ENCODE data around the gene SERPINE2.

Gene SERPINE2, protein sequence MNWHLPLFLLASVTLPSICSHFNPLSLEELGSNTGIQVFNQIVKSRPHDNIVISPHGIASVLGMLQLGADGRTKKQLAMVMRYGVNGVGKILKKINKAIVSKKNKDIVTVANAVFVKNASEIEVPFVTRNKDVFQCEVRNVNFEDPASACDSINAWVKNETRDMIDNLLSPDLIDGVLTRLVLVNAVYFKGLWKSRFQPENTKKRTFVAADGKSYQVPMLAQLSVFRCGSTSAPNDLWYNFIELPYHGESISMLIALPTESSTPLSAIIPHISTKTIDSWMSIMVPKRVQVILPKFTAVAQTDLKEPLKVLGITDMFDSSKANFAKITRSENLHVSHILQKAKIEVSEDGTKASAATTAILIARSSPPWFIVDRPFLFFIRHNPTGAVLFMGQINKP

DNA sequence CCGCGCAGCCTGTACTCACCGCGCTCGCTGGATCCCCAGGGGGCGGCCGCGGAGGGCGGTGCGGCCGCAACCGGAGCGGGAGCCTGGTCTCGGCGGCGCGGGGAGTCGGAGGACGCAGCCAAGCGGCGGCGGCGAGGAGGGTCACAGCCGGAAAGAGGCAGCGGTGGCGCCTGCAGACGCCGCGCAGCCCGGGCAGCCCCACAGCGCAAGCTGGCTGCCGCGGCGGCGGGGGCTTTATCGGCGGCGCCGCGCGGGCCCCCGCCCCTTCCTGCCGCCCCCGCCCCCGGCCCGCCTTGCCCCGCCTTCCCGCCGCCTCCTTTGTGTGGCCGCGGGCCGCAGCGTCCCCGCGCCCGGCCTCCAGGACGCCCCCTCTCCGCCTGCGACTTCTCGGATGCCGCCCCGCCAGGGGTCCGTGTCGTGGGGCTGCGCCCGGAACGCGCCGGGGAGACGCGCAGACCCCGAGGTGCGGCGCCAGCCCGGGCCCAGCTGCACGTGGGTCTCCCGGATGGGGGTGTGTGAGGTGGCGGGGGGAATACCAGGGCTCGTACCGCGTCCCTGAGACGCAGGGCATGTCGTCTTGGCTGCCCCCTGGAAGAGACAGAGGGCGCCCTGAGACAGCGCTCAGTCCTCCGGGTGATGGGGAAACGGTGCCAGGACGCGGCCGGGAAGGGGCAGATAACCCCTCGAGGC lies at the start of gene SERPINE2:
Gene SERPINE2 (minus strand): TSS at position 207 of the 690 bp plus-strand sequence. CDS start 37,386 bp downstream, outside the sequence.
- peak within 1 kb of the TSS; percentile 74 to 80 for H3K4me3 ChIP-seq (ENCODE audit: low read depth in 1 of 2, low read length in 2 of 2)
- H3K4me1 ChIP-seq (ENCODE audit: control insufficient read depth in 1 of 2, insufficient read depth in 2 of 2, low read length in 2 of 2), result peaks cover 0 to 19% of the 10 kb centered on the region in 2 donors
- H3K36me3 ChIP-seq (ENCODE audit: control insufficient read depth in 1 of 2, insufficient read depth in 2 of 2, low read length in 2 of 2), result no peaks in the 10 kb centered on the region
- H3K9me3 ChIP-seq (ENCODE audit: control insufficient read depth in 1 of 2, low read length in 2 of 2), result no peaks in the 10 kb centered on the region
- peaks cover 15% of the 10 kb centered on the region for H3K27me3 ChIP-seq (ENCODE audit: low read depth, low read length)
- no peak within 1 kb of the TSS for H3K27ac ChIP-seq (ENCODE audit: low read length)

GRCh38 chr2:224086226-224086914 lies 47.3 kb upstream of the SERPINE2 start:
- Histone ChIP-seq H3K9me3 (ENCODE audit: control insufficient read depth in 1 of 2, low read length in 2 of 2) (no peaks in the 10 kb centered on the region), H3K36me3 (ENCODE audit: control insufficient read depth in 1 of 2, insufficient read depth in 2 of 2, low read length in 2 of 2) (no peaks in the 10 kb centered on the region), H3K4me1 (ENCODE audit: control insufficient read depth in 1 of 2, insufficient read depth in 2 of 2, low read length in 2 of 2) (no peaks in the 10 kb centered on the region), H3K4me3 (ENCODE audit: low read depth in 1 of 2, low read length in 2 of 2) (no peak overlapping the region), H3K27me3 (ENCODE audit: low read depth, low read length) (no peaks in the 10 kb centered on the region), H3K27ac (ENCODE audit: low read length) (no peak overlapping the region)

DNA sequence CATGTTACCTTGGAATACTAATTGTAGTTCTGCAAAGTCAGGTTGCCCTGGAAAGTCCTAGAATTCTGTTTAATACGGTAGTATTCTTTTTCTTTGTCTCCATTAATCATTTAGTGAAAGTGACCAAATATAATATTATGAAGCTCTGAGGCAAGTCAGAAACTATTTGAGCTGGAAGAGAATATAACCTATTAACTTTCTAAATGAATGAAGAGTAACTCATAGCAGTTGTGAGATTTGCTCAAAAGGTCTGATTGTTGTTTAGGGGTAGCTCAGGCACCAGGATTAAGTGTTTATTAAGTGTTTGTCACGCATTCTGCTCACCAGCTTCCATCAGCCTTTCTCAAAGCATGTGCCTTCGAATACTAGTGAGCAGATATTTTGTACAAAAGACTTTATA lies 46.7 kb upstream of the SERPINE2 start:
- no peaks in the 10 kb centered on the region for H3K36me3 ChIP-seq (ENCODE audit: control insufficient read depth in 1 of 2, insufficient read depth in 2 of 2, low read length in 2 of 2)
- peak overlapping the region; percentile 53 for H3K27ac ChIP-seq (ENCODE audit: low read length)
- H3K4me3 ChIP-seq (ENCODE audit: low read depth in 1 of 2, low read length in 2 of 2), result no peak overlapping the region
- H3K4me1 ChIP-seq (ENCODE audit: control insufficient read depth in 1 of 2, insufficient read depth in 2 of 2, low read length in 2 of 2), result no peaks in the 10 kb centered on the region
- no peaks in the 10 kb centered on the region for H3K9me3 ChIP-seq (ENCODE audit: control insufficient read depth in 1 of 2, low read length in 2 of 2)
- H3K27me3 ChIP-seq (ENCODE audit: low read depth, low read length), result no peaks in the 10 kb centered on the region

GRCh38 chr2:224085246-224085645 lies 46.2 kb upstream of the SERPINE2 start:
- Histone ChIP-seq H3K36me3 (ENCODE audit: control insufficient read depth in 1 of 2, insufficient read depth in 2 of 2, low read length in 2 of 2) (no peaks in the 10 kb centered on the region), H3K27me3 (ENCODE audit: low read depth, low read length) (no peaks in the 10 kb centered on the region), H3K27ac (ENCODE audit: low read length) (peak overlapping the region; percentile 53), H3K4me1 (ENCODE audit: control insufficient read depth in 1 of 2, insufficient read depth in 2 of 2, low read length in 2 of 2) (no peaks in the 10 kb centered on the region), H3K4me3 (ENCODE audit: low read depth in 1 of 2, low read length in 2 of 2) (no peak overlapping the region), H3K9me3 (ENCODE audit: control insufficient read depth in 1 of 2, low read length in 2 of 2) (no peaks in the 10 kb centered on the region)

DNA sequence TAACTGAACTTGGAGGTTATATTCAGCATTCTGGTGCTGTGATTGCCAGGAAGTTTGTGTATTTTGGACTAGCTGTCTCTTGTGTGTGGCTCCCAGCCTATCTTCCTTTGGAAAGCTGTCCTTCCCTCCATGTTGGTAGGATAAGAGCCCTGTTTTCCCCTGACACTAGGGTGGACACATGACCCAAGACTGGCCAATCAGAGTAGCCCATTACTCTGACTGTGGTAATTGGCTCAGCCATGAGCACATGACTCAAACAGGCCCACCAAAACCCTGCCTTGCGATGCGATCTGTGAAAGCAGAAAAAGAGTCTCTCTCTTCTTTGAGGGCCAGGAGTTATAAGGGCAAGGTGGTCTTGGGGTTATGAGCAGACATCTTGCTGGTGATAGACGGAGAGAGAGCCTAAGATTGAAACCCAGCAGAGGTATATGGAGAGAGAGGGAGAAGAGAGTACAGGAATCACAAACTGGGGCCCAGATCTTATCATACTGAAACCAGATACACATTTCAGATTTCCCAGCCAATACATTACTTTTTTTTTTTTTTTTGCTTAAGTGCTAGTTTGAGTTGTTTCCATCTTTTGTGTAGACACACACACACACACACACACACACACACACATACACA lies 45.3 kb upstream of the SERPINE2 start:
- Histone ChIP-seq H3K4me1 (ENCODE audit: control insufficient read depth in 1 of 2, insufficient read depth in 2 of 2, low read length in 2 of 2) (no peaks in the 10 kb centered on the region), H3K27me3 (ENCODE audit: low read depth, low read length) (no peaks in the 10 kb centered on the region), H3K36me3 (ENCODE audit: control insufficient read depth in 1 of 2, insufficient read depth in 2 of 2, low read length in 2 of 2) (no peaks in the 10 kb centered on the region), H3K9me3 (ENCODE audit: control insufficient read depth in 1 of 2, low read length in 2 of 2) (no peaks in the 10 kb centered on the region), H3K4me3 (ENCODE audit: low read depth in 1 of 2, low read length in 2 of 2) (no peak overlapping the region), H3K27ac (ENCODE audit: low read length) (no peak overlapping the region)

- no peaks in the 10 kb centered on the region for H3K4me1 ChIP-seq (ENCODE audit: control insufficient read depth in 1 of 2, insufficient read depth in 2 of 2, low read length in 2 of 2)
- no peaks in the 10 kb centered on the region for H3K9me3 ChIP-seq (ENCODE audit: control insufficient read depth in 1 of 2, low read length in 2 of 2)
- H3K36me3 ChIP-seq (ENCODE audit: control insufficient read depth in 1 of 2, insufficient read depth in 2 of 2, low read length in 2 of 2), result no peaks in the 10 kb centered on the region
- H3K27ac ChIP-seq (ENCODE audit: low read length), result no peak overlapping the region
- H3K27me3 ChIP-seq (ENCODE audit: low read depth, low read length), result no peaks in the 10 kb centered on the region
- no peak overlapping the region for H3K4me3 ChIP-seq (ENCODE audit: low read depth in 1 of 2, low read length in 2 of 2)
These were observed 44.6 kb upstream of the SERPINE2 start for GRCh38 chr2:224083638-224084037.

DNA sequence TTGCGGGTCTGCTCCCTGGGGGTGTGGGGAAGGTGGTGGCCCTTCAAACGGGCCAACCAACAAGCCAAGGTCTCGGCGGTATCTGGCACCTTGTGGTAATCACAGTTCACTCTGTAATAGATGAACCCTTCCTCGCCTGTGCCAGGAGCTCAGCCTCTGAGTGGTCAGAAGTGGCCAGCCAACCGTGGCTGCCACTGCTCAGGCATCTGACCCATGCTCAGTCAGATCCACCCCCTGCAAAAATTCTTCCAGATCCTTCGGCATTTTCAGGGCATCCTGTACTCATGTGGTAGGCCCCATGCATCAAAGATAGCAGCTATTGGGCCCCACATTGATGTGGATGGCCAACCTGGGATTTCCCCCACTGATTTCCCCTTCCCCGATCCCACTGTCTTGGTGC lies 39.6 kb upstream of the SERPINE2 start:
- Histone ChIP-seq H3K4me1 (ENCODE audit: control insufficient read depth in 1 of 2, insufficient read depth in 2 of 2, low read length in 2 of 2) (no peaks in the 10 kb centered on the region), H3K36me3 (ENCODE audit: control insufficient read depth in 1 of 2, insufficient read depth in 2 of 2, low read length in 2 of 2) (no peaks in the 10 kb centered on the region), H3K9me3 (ENCODE audit: control insufficient read depth in 1 of 2, low read length in 2 of 2) (no peaks in the 10 kb centered on the region), H3K4me3 (ENCODE audit: low read depth in 1 of 2, low read length in 2 of 2) (no peak overlapping the region), H3K27me3 (ENCODE audit: low read depth, low read length) (no peaks in the 10 kb centered on the region), H3K27ac (ENCODE audit: low read length) (no peak overlapping the region)

DNA sequence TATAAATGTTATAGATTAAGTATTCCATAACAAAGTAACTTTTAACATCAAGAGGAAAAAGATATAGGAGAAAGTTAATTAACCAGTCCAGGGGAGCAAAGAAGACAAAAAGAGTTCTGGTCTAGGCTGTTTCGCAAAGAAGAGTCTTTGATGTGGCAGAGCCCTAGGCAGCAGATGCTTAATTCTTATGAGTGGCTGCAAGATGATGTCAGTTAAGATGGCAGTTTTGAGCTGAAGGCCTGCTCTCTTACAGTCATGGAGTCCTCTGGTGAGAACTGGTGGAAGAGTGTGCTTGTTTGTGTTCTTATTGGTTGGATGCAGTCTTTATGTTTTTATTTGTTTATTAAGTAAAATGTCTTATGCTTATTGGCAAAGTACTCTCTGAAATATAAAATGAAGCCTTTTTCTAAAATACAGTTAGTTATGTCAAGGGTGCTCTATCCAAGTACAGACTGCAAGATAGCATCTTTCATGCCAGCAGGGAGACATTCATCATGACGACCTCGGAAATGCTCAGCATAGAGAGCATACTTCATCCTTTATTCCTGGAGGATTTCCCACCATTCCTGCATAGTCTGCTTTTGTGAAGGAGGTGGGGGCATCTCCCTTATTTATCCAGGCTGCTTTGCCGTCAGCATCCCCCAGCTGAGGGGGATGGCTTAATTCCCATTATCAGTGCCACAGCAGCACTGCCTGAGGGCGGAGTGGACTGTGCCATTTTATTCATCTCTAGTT lies 38.9 kb upstream of the SERPINE2 start:
- Histone ChIP-seq H3K27ac (ENCODE audit: low read length) (no peak overlapping the region), H3K36me3 (ENCODE audit: control insufficient read depth in 1 of 2, insufficient read depth in 2 of 2, low read length in 2 of 2) (no peaks in the 10 kb centered on the region), H3K27me3 (ENCODE audit: low read depth, low read length) (no peaks in the 10 kb centered on the region), H3K9me3 (ENCODE audit: control insufficient read depth in 1 of 2, low read length in 2 of 2) (no peaks in the 10 kb centered on the region), H3K4me3 (ENCODE audit: low read depth in 1 of 2, low read length in 2 of 2) (no peak overlapping the region), H3K4me1 (ENCODE audit: control insufficient read depth in 1 of 2, insufficient read depth in 2 of 2, low read length in 2 of 2) (no peaks in the 10 kb centered on the region)

DNA sequence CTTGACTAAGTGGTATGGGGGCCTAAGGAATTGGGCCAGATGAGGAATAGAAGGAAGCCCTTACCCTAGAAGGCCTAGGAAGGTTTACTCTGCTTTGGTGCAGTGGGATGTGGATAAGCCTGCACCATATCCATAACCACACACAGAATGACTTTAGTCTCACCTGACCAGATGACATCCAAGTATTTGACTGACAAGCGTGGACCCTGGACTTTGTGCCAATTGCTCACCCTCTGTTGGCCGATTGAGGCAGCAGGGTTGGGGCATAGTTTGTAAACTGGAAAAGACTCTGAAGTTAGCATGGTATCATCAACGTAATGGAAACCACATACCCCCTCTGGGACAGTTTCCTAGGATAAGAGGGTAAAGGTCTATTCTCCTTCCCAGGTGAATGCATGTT lies 36.5 kb upstream of the SERPINE2 start:
- H3K4me1 ChIP-seq (ENCODE audit: control insufficient read depth in 1 of 2, insufficient read depth in 2 of 2, low read length in 2 of 2), result no peaks in the 10 kb centered on the region
- no peaks in the 10 kb centered on the region for H3K27me3 ChIP-seq (ENCODE audit: low read depth, low read length)
- H3K27ac ChIP-seq (ENCODE audit: low read length), result no peak overlapping the region
- no peak overlapping the region for H3K4me3 ChIP-seq (ENCODE audit: low read depth in 1 of 2, low read length in 2 of 2)
- H3K36me3 ChIP-seq (ENCODE audit: control insufficient read depth in 1 of 2, insufficient read depth in 2 of 2, low read length in 2 of 2), result no peaks in the 10 kb centered on the region
- H3K9me3 ChIP-seq (ENCODE audit: control insufficient read depth in 1 of 2, low read length in 2 of 2), result no peaks in the 10 kb centered on the region

- Histone ChIP-seq H3K27ac (ENCODE audit: low read length) (no peak overlapping the region), H3K27me3 (ENCODE audit: low read depth, low read length) (no peaks in the 10 kb centered on the region), H3K9me3 (ENCODE audit: control insufficient read depth in 1 of 2, low read length in 2 of 2) (no peaks in the 10 kb centered on the region), H3K36me3 (ENCODE audit: control insufficient read depth in 1 of 2, insufficient read depth in 2 of 2, low read length in 2 of 2) (no peaks in the 10 kb centered on the region), H3K4me3 (ENCODE audit: low read depth in 1 of 2, low read length in 2 of 2) (no peak overlapping the region), H3K4me1 (ENCODE audit: control insufficient read depth in 1 of 2, insufficient read depth in 2 of 2, low read length in 2 of 2) (no peaks in the 10 kb centered on the region)
These were observed 34.6 kb upstream of the SERPINE2 start for GRCh38 chr2:224073676-224074075.
